BJ (cell line): Measurements from ENCODE around the gene CDH23. TPM values are rescaled to one million over a fixed set of nuclear protein-coding genes. Genes with fewer than 3 reads are reported as not detected.

Experiments
- CTCF ChIA-PET: fragments of 350-600 bp; formaldehyde crosslinking; extraction: SDS; loops from one replicate; lab custom pipeline; 2021; ENCODE audit warnings: antibody characterized with exemption, inconsistent platforms; lab: Yijun Ruan, JAX
- POLR2A ChIA-PET: fragments of 300-600 bp; sonication (Branson Sonifier 250); formaldehyde crosslinking; extraction: SDS; loops from one replicate; lab custom pipeline; 2021; ENCODE audit warnings: antibody characterized with exemption; lab: Charles Lee
- DNase-seq: peaks from one replicate; pipeline ENCODE4 v3.0.0-alpha.2; 2011; ENCODE audit warnings: low read depth
- H3K27me3 ChIP-seq: 2 replicates; pipeline ENCODE4 v1.6.0; 2011; ENCODE audit warnings: low read length; ENCODE audit not compliant: control insufficient read depth, insufficient read depth
- H3K36me3 ChIP-seq: 2 replicates; pipeline ENCODE4 v1.5.1; 2011; ENCODE audit warnings: low read length; ENCODE audit not compliant: control insufficient read depth, insufficient read depth
- H3K4me3 ChIP-seq: 2 replicates; pipeline ENCODE4 v1.5.1; 2011; ENCODE audit warnings: low read depth, mild to moderate bottlenecking, control low read depth, low read length
- polyA plus RNA-seq: library from polyadenylated mRNA; depleted of rRNA; stranded (reverse); fragments of >200 nt; gene quantifications from 2 replicates; pipeline ENCODE4 v1.2.3, GENCODE V29; 2011
- TF ChIP-seq, protein P1 (sequence below): IDR thresholded peaks from 2 replicates; pipeline ENCODE4 v1.5.1; 2011; ENCODE audit warnings: low read depth, mild to moderate bottlenecking, control low read depth, inconsistent platforms, low read length, moderate library complexity; ENCODE audit not compliant: insufficient read depth

Gene CDH23
- polyA plus RNA-seq, 1 experiment: 0.05 TPM

DNA sequence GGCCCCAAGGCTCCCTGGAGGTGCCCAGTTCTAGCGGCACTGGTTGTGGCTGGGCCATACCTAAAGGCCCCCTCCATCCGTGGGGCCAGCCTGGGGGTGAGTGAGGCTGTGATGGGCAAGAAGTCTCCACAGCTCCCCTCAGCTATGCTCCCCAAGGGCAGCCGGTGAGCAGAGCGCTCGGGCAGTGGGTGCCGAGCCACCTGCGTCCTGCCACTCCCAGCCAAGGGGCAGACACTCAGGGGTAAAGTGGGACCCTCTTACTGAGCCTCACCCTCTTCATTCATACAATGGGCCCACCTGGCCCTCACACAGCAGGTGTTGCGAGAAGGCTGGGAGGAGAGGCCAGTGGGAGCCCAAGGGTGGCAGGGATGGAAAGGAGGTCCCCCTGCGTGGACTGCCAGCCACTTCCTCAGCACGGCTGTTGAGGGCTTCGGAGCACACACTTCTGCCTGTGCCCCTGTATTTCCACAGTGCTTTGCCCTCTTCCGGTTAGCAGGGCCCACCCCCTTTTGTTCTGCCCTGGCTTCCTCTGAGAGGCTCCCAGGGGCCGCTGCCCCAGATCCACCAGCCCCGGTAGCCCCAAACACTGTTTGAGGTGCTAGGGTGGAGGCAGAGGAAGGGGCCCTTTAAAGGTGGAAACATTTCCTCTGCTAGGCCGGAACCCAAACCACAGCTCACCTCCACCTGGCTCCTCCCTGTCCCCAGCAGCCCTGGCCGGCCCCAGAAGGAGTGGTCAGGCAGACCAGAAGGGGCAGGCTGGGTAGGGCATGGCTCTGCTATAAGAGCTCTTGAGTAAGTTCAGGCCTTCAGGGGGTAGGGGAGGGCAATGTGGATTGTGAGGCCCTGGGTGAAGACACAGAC is 339.2 kb downstream of the CDH23 start:
- ChIA-PET POLR2A (no interaction called here), CTCF (interaction anchor here (0.7 to 1.6 kb wide), 3 partner anchors 10 to 37 kb away, joined by 4 to 5 read pairs (median 5); partner anchors contain the start of gene VSIR)
- H3K4me3 ChIP-seq: no peak overlapping the region
- no peaks in the 10 kb centered on the region for H3K36me3 ChIP-seq
- H3K27me3 ChIP-seq: no peaks in the 10 kb centered on the region
- TF ChIP-seq, protein P1, sequence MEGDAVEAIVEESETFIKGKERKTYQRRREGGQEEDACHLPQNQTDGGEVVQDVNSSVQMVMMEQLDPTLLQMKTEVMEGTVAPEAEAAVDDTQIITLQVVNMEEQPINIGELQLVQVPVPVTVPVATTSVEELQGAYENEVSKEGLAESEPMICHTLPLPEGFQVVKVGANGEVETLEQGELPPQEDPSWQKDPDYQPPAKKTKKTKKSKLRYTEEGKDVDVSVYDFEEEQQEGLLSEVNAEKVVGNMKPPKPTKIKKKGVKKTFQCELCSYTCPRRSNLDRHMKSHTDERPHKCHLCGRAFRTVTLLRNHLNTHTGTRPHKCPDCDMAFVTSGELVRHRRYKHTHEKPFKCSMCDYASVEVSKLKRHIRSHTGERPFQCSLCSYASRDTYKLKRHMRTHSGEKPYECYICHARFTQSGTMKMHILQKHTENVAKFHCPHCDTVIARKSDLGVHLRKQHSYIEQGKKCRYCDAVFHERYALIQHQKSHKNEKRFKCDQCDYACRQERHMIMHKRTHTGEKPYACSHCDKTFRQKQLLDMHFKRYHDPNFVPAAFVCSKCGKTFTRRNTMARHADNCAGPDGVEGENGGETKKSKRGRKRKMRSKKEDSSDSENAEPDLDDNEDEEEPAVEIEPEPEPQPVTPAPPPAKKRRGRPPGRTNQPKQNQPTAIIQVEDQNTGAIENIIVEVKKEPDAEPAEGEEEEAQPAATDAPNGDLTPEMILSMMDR: no peak
- DNase-seq: no peak

DNA sequence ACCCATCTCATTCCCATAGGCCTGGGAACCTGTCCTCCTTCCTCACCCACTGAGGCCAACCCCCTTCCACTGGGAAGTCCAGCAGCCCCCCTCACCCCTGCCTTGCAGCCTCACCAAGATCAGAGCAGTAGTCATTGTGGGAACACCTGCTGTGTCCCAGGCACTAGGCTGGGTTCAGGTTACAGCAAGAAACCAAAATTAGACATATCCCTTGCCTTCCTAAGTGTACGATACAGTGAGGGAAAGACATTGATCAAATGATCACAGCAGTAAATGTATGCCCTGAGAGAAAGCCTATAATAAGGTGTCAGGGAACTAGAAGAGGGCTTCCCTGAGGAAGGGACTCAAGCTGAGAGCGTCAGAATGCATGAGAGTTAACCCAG is 339.8 kb downstream of the CDH23 start:
- ChIA-PET CTCF (interaction anchor here (1.1 to 1.6 kb wide), 3 partner anchors 8 to 37 kb away, joined by 3 to 5 read pairs (median 5); partner anchors contain the start of gene VSIR), POLR2A (no interaction called here)
- TF ChIP-seq, protein P1: no peak
- Histone ChIP-seq H3K36me3 (no peaks in the 10 kb centered on the region), H3K27me3 (no peaks in the 10 kb centered on the region), H3K4me3 (no peak overlapping the region)
- no peak for DNase-seq

DNA sequence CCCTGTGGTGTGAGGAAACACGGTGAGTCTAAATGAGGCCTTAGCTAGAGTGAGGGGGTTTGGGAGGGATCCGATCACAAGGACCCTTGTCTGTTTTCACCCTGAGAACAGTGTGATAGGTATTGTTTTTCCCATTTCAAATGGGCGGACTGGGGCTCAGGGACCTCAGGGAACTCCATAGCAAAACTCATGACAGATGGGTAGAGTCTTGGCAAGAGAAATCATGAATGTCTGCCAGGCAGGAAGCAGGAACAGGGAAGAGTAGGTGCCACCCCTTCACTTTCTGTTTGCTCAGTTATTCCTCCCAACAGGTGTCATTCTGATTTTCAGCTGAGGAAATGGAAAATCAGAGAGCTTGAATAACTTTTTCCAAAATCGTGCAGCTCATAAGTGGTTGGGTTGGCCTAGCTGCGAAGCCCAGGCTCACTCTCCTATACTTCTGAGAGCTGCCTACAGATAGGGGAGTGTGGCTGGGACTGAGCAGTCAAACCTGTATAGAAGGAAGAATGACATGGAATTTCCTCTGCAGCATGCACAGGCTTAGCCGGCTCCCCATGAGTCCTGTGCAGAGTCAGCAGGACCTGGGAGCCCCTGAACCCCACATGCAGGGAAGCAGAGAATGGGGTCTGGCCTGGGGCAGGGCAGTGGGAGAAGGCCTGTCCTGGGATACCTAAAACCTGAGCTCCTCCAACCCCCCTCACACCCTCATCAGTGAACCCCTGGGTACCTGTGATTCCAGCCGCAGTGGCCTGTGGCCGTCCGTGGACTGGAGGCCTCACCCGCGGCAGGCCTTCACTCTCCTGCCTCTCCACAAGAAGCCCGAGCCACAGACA is 340.5 kb downstream of the CDH23 start:
- no peaks in the 10 kb centered on the region for H3K36me3 ChIP-seq
- ChIA-PET CTCF (interaction anchor here (1.1 to 2.7 kb wide), 3 partner anchors 9 to 36 kb away, joined by 3 to 8 read pairs (median 5); partner anchors contain the start of gene VSIR), POLR2A (no interaction called here)
- TF ChIP-seq, protein P1: no peak
- DNase-seq: no peak
- H3K27me3 ChIP-seq: no peaks in the 10 kb centered on the region
- H3K4me3 ChIP-seq: no peak overlapping the region

DNA sequence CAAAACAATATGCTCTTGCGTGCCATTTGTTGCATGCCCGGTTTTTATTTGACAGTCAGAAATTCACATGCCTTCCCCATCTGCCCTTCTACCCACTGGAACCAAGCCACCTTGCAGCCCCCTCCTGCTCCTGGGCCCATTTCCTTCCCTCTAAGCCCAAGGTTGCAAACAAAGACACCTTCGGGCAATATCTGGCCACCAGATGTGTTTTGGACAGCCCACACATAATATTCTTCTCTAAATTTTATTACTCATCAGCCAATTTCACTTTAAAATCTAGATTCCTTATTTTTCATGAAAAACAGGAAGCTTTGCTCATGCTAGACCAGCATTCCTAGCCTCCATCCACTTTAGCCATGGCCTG is 341.1 kb downstream of the CDH23 start:
- no peak overlapping the region for H3K4me3 ChIP-seq
- ChIA-PET CTCF (interaction anchor here (0.9 to 2.7 kb wide), 5 partner anchors 9 to 158 kb away, joined by 3 to 8 read pairs (median 4); no protein-coding TSS in a partner anchor), POLR2A (no interaction called here)
- H3K36me3 ChIP-seq: no peaks in the 10 kb centered on the region
- H3K27me3 ChIP-seq: no peaks in the 10 kb centered on the region
- TF ChIP-seq, protein P1: no peak
- DNase-seq: peak; percentile 92
